ENCODE data around the gene PFKL.

GRCh38 chr21:44255511-44255981 lies 44.3 kb upstream of the PFKL start:
- TF ChIP-seq POLR2A (IDR thresholded peaks at IDR 0.05; ENCODE audit: low read length) = no peak
- TF ChIP-seq, protein P1, sequence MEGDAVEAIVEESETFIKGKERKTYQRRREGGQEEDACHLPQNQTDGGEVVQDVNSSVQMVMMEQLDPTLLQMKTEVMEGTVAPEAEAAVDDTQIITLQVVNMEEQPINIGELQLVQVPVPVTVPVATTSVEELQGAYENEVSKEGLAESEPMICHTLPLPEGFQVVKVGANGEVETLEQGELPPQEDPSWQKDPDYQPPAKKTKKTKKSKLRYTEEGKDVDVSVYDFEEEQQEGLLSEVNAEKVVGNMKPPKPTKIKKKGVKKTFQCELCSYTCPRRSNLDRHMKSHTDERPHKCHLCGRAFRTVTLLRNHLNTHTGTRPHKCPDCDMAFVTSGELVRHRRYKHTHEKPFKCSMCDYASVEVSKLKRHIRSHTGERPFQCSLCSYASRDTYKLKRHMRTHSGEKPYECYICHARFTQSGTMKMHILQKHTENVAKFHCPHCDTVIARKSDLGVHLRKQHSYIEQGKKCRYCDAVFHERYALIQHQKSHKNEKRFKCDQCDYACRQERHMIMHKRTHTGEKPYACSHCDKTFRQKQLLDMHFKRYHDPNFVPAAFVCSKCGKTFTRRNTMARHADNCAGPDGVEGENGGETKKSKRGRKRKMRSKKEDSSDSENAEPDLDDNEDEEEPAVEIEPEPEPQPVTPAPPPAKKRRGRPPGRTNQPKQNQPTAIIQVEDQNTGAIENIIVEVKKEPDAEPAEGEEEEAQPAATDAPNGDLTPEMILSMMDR (IDR thresholded peaks at IDR 0.05) = no peak
- TF ChIP-seq HOXA7 (CRISPR knock-in tag; IDR thresholded peaks at IDR 0.05) = no peak
- TF ChIP-seq CHD2 (IDR thresholded peaks at IDR 0.05; ENCODE audit: low read length, partially characterized antibody) = no peak
